HL-60 (cell line): ENCODE measurements around the gene FGA.

ENCODE experiments used
- DNase-seq, 2 experiments: peaks; one replicate each; pipeline ENCODE4 v3.0.0-alpha.2; 2010 to 2020; ENCODE audit warnings: low read depth in 1 of 2, low spot score in 1 of 2
- H3K27ac ChIP-seq: fragments of 250-450 bp; sonication (Bioruptor Pico); replicated peaks from 2 replicates; pipeline ENCODE4 v1.5.1; 2020; ENCODE audit warnings: mild to moderate bottlenecking, moderate library complexity
- H3K27me3 ChIP-seq: fragments of 250-450 bp; sonication (Bioruptor Pico); 2 replicates; pipeline ENCODE4 v1.5.1; 2021; ENCODE audit warnings: mild to moderate bottlenecking, moderate library complexity; ENCODE audit not compliant: insufficient read depth, poor library complexity, severe bottlenecking
- H3K4me3 ChIP-seq: replicated peaks from 2 replicates; pipeline ENCODE4 v1.5.1; 2011; ENCODE audit warnings: mild to moderate bottlenecking, control low read depth, low read length; ENCODE audit not compliant: insufficient read depth
- GABPA ChIP-seq: IDR thresholded peaks from 2 replicates; pipeline ENCODE4 v1.6.1; 2012; ENCODE audit warnings: low read depth
- POLR2AphosphoS5 ChIP-seq: IDR thresholded peaks from 2 replicates; pipeline ENCODE4 v1.6.1; 2012; ENCODE audit warnings: low read depth
- SPI1 ChIP-seq: IDR thresholded peaks from 2 replicates; pipeline ENCODE4 v1.6.1; 2012; ENCODE audit warnings: low read depth, mild to moderate bottlenecking, borderline replicate concordance
- TF ChIP-seq, protein P1 (sequence below): IDR thresholded peaks from one replicate; pipeline ENCODE4 v1.5.1; 2011; ENCODE audit warnings: low read length, control low read depth, inconsistent platforms; ENCODE audit not compliant: insufficient read depth
- TF ChIP-seq, protein P2 (sequence below): IDR thresholded peaks from 2 replicates; pipeline ENCODE4 v1.6.1; 2012; ENCODE audit warnings: low read depth; ENCODE audit not compliant: insufficient replicate concordance

The FGA gene

DNA sequence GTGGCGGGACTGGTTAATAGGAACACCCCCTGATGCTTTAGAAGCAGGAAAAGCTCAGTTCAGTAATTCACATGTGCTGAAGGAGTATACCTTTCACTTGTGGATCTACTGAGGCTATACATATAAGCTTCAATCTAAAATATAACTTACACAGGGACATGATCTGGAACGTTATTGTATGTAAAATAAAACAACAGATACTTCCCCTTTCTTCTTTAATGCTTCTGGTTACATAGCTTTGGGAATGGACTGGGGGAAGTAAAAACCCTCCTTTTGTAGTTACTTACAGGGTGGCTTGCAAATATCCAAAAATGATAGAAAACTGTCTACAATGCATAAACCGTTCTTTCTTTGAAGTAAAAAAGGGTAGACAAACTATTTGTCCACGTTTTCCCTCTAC is 20.0 kb upstream of the FGA start:
- H3K27ac ChIP-seq, result no peak overlapping the region
- TF ChIP-seq SPI1 (no peak), GABPA (no peak), POLR2AphosphoS5 (no peak)
- TF ChIP-seq, protein P1, sequence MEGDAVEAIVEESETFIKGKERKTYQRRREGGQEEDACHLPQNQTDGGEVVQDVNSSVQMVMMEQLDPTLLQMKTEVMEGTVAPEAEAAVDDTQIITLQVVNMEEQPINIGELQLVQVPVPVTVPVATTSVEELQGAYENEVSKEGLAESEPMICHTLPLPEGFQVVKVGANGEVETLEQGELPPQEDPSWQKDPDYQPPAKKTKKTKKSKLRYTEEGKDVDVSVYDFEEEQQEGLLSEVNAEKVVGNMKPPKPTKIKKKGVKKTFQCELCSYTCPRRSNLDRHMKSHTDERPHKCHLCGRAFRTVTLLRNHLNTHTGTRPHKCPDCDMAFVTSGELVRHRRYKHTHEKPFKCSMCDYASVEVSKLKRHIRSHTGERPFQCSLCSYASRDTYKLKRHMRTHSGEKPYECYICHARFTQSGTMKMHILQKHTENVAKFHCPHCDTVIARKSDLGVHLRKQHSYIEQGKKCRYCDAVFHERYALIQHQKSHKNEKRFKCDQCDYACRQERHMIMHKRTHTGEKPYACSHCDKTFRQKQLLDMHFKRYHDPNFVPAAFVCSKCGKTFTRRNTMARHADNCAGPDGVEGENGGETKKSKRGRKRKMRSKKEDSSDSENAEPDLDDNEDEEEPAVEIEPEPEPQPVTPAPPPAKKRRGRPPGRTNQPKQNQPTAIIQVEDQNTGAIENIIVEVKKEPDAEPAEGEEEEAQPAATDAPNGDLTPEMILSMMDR, result no peak
- TF ChIP-seq, protein P2, sequence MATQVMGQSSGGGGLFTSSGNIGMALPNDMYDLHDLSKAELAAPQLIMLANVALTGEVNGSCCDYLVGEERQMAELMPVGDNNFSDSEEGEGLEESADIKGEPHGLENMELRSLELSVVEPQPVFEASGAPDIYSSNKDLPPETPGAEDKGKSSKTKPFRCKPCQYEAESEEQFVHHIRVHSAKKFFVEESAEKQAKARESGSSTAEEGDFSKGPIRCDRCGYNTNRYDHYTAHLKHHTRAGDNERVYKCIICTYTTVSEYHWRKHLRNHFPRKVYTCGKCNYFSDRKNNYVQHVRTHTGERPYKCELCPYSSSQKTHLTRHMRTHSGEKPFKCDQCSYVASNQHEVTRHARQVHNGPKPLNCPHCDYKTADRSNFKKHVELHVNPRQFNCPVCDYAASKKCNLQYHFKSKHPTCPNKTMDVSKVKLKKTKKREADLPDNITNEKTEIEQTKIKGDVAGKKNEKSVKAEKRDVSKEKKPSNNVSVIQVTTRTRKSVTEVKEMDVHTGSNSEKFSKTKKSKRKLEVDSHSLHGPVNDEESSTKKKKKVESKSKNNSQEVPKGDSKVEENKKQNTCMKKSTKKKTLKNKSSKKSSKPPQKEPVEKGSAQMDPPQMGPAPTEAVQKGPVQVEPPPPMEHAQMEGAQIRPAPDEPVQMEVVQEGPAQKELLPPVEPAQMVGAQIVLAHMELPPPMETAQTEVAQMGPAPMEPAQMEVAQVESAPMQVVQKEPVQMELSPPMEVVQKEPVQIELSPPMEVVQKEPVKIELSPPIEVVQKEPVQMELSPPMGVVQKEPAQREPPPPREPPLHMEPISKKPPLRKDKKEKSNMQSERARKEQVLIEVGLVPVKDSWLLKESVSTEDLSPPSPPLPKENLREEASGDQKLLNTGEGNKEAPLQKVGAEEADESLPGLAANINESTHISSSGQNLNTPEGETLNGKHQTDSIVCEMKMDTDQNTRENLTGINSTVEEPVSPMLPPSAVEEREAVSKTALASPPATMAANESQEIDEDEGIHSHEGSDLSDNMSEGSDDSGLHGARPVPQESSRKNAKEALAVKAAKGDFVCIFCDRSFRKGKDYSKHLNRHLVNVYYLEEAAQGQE, result no peak
- H3K27me3 ChIP-seq, result peaks cover 2% of the 10 kb centered on the region
- H3K4me3 ChIP-seq, result no peak overlapping the region
- DNase-seq, result no peak

GRCh38 chr4:154609532-154609931 is 19.0 kb upstream of the FGA start:
- TF ChIP-seq GABPA (no peak), SPI1 (no peak), POLR2AphosphoS5 (no peak)
- TF ChIP-seq, protein P2, result no peak
- TF ChIP-seq, protein P1, result no peak
- H3K27ac ChIP-seq, result no peak overlapping the region
- H3K4me3 ChIP-seq, result no peak overlapping the region
- H3K27me3 ChIP-seq, result peaks cover 2% of the 10 kb centered on the region
- no peak for DNase-seq

DNA sequence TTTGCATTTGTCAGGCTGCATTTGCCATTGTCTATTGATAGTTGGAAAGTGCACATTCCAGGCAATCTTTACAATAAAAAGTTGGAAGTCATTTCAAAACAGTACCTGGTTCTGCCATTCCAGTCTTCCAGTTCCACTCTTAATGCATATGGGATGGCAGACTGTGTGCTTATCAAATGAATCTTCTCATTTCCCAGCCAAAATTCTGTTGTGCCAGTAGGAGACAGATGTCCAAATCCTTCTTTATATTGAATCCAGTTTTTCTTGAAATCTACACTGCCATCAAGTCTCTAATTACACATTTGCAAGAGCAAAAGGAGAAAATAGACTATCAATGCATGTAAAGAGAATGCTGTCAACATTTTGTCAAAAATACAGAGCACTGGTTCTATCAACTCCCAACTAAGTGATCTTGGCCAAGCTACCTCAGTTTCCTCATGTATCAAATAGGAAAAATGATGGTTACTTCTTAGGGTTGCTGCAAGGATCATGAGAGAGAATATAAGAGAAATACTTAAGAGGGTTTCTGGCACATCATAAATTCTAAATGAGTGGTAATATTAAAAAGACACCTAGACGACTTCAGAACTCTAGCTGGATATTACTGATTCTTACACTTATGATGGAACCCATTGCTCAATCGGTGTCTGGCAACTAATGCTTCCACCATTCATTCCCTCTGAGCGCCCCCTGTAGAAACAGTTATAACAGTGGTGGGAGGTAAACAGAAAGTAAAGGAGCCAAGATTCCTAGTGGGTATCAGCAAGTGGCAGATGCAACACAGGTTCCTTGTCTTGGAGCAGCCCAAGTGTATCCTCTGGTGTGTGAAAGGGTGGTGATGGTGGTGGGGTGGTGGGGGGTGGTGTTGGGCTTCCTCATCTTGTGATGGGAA is 18.1 kb upstream of the FGA start:
- TF ChIP-seq GABPA (no peak), POLR2AphosphoS5 (no peak), SPI1 (no peak)
- TF ChIP-seq, protein P1, result no peak
- TF ChIP-seq, protein P2, result no peak
- Histone ChIP-seq H3K4me3 (no peak overlapping the region), H3K27ac (no peak overlapping the region), H3K27me3 (peaks cover under 1% of the 10 kb centered on the region)
- no peak for DNase-seq
